Retina (tissue), 1 donor: ENCODE measurements around the gene FGF14.
"Not testable (repeated sequence)": the region's sequence is repeated elsewhere in the genome, so short reads cannot be mapped to it uniquely, and the experiment has no call there.

Experiments
- DNase-seq: peaks from one replicate; pipeline ENCODE4 v3.0.0-alpha.2; 2016

Gene FGF14

GRCh38 chr13:101838323-101838722 is 563.5 kb downstream of the FGF14 start:
- DNase-seq: no peak

GRCh38 chr13:101837778-101838177 is 564.1 kb downstream of the FGF14 start:
- not testable (repeated sequence) for DNase-seq

DNA sequence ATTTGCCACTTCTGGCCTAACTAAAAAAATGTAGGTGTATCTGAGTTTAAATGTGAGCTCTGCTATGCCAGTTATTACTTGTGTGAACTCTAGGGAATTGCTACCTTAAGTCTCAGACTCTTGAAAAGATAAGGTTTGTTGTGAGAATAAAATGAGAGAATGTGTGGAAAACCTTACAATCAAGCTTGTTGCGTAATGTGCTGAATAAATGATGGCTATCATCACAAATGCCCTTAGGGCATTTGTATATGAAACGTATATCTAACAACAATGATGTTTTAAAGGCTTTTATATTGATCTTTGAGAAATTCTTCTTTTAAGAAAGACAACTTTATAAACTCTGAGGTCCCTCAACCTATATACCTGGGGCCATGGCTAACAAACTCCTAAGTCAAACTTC is 564.6 kb downstream of the FGF14 start:
- DNase-seq: no peak

- no peak for DNase-seq
Observed at GRCh38 chr13:101835920-101836319, 565.9 kb downstream of the FGF14 start.

DNA sequence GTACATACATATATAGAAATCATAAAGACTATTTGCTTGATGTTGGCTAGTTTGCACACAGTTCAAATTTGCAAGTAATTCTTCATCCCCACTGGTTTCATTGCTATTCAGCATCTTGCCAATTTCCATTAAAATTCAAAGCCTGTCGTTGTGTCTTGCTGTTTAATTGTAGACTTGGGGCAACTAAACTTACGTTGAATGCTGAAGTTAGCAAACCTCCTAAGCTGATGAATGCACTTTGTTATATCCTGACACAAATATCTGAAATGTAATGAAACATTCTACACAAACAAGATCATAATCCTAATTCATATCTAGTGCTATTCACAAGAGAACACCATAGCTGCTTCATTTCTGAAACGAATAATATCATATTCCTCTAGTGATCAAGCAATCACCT is 568.2 kb downstream of the FGF14 start:
- no peak for DNase-seq

DNA sequence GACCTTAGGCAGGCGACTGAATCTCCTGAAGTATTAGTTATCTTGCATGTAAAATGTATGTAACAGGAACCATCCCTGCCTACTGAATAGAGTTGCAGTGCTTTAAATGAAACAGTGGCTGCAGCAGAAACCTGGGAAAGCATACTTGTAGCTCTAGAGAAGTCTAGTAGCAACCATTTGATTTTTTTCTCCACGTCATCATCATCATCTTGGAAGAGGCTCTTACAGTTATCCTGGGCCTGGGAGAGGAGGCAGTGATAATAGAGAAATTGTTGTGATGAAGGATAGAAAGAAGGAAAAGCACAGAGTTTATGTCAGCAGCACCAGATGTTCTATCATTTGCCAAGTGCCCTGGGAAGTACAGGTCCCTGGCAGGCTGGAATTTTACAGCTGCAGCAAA is 571.8 kb downstream of the FGF14 start:
- DNase-seq: no peak

- DNase-seq: no peak
Observed at GRCh38 chr13:101829484-101829883, 572.4 kb downstream of the FGF14 start.

GRCh38 chr13:101828119-101828518 is 573.7 kb downstream of the FGF14 start:
- no peak for DNase-seq

DNA sequence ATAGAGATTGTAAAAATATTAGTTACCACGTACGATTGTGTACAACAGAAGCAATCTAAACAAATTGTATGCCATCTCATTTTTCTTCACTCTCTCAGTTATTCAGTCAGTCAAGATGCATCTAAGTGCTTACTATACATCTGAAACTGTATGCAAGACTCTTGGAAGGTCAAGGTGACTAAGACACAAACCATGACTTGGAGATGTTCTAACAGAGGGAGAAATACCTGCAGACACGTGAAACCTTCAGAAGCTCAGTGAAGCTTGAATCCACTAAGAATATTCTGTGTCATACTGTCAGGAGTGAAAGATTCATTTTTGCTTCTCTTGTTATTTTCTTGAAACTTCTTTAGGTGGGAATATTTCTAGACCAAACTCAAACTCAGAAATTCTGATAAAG is 584.0 kb downstream of the FGF14 start:
- DNase-seq: no peak

- DNase-seq: no peak
Observed at GRCh38 chr13:101811881-101812280, 590.0 kb downstream of the FGF14 start.

GRCh38 chr13:101811284-101811839 is 590.5 kb downstream of the FGF14 start:
- no peak for DNase-seq

DNA sequence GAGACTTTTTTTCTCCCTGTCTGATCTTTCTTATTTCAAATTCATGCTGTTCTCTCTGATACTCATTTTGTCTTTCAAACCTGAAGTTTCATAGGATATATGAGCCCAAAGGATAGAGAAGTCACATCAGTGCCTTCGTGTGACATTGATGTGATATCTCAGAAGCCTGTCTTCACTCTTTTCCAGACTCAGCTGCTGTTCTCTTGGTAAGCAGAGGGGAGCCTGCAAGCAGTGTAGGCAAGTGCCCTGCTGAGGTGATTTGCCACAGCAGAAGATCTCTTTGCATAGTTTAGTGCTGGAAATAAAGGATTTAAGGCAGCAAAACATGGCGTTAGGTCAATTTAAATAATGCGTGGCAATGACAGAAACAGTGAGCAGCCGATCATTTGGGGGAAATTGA is 602.7 kb downstream of the FGF14 start:
- DNase-seq: no peak

- no peak for DNase-seq
Observed at GRCh38 chr13:101798437-101798836, 603.4 kb downstream of the FGF14 start.

GRCh38 chr13:101795460-101795859 is 606.4 kb downstream of the FGF14 start:
- DNase-seq: no peak

DNA sequence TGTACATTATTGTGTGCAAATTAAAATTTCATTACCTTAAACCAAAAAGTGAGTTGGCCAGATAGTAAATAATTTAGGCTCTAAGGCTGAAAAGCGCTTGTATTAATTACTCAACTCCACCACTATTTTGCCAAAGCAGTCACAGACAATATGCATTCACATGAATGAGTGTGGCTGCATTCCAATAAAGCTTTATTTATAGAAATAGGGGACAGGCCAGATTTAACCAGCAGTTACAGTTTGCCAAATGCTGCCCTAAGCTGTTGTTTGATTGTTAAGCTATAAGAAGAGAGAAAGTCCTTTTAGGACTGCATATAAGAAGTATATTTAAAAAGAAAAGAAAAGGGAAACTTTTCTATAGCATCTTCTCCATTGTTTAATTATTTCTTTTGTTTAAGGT is 606.8 kb downstream of the FGF14 start:
- DNase-seq: no peak

- DNase-seq: no peak
Observed at GRCh38 chr13:101792189-101792588, 609.7 kb downstream of the FGF14 start.

GRCh38 chr13:101785858-101786257 is 616.0 kb downstream of the FGF14 start:
- peak; percentile 44 for DNase-seq

DNA sequence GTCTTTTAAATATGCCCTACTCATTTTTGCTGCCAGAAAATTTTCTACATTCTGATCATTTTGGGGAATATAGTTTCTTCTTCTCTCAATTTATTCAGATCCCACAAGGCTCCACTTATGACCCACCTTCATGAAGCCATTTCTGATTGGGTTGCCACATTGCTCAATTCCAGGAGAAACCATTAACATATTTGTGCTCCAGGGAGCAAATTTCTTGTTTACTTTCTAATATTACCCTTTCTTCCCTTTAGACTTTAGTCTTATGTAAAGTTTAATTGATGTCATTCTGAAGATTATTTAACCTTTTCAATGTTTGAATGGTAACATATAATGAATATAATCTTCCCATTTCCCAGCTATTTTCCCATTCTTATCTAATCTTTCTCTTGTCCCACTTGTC is 617.5 kb downstream of the FGF14 start:
- DNase-seq: no peak

- DNase-seq: no peak
Observed at GRCh38 chr13:101783554-101783953, 618.3 kb downstream of the FGF14 start.

GRCh38 chr13:101780211-101780610 is 621.6 kb downstream of the FGF14 start:
- no peak for DNase-seq

- DNase-seq: no peak
Observed at GRCh38 chr13:101779147-101779546, 622.7 kb downstream of the FGF14 start.

DNA sequence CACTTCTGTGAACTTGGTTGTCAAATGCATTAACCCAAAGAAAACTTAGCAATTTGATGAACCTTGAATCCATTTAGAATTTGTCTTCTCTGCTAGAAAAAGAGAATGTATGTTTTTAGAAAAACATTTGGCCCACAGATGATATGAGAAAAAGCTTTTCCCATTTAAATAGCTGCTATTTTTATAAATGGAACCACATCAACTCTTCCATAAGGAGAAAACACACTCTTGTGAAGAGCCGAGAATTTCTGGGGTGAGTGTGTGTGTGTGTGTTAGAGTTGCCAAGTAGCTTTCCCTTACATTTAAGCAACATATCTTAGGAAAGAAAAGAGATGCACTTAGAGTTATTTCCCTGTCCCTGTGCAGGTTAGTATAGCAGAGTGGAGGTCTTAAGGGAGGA is 626.6 kb downstream of the FGF14 start:
- no peak for DNase-seq

DNA sequence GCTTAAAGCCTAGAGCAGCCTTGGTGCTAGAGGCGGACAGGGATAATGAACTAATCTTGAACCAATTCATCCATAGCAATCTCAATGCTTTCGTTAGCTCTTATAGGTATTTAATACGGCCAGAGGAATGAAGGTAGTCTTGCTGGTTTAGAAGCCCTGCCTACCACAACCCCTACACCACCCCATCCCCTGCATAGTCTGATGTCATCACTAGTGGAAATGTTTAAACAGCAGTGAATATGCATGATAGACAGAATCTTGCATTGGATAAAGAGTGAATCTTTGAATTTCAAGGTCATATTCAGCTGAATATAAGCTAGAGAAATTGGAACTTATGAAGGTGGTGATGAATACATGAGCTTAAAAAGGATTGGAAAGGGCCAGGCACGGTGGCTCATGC is 627.5 kb downstream of the FGF14 start:
- no peak for DNase-seq

DNA sequence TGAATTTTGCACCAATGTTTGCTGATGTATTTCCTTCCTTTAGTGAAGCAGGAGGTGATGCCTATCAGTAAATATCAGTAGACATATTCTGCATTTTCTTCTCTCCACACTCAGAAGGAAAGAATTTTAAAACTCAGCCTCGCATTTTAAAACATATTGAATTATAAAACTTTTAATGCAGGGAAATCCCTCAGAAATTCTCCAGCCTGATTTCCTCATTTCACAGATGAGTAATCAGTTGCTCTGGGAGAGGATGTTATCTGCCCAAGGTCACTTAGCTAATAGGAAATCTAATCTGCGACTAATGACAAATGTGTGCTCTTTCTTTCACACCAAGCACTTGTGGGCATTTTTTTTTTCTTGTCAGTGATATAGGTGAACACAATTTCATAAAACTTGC is 628.8 kb downstream of the FGF14 start:
- no peak for DNase-seq

DNA sequence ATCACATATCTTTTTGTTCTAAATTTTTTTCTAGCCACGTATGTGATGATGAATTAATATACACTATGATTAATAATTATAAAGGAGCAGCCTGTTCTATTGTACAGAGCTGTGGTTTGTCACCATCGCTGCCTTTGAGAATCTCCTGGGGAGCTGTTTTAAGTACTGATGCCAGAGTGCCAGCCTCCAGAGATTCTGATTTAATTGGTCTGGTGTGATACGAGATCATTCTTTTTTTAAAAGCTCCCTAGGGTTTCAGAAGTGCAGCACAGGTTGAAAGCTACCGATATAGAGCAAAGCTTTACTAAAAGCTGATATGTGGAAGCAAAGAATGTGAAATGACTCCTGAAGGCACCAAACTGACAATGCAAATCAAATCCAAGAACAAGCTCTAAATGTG is 634.7 kb downstream of the FGF14 start:
- no peak for DNase-seq

DNA sequence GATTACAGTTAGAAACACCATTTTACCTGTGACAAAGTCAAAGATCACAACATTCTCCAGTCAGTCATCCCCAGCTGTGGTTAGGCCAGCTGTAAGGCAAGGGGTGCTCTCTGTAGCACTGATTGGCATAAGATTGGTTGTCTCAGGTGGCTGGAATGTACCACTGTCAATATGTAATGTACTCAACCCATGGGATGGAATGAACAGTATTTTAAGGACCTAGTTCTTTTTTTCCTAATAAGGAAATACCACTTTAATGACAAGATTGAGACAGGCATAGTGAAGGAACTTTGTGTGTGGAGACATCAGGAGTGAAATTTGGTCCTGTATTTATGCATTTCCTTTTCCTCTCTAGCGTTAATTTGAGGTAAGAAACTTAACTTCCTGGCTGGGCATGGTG is 638.7 kb downstream of the FGF14 start:
- DNase-seq: no peak
